ENCODE results near the gene TPX2.

TPX2 gene

DNA sequence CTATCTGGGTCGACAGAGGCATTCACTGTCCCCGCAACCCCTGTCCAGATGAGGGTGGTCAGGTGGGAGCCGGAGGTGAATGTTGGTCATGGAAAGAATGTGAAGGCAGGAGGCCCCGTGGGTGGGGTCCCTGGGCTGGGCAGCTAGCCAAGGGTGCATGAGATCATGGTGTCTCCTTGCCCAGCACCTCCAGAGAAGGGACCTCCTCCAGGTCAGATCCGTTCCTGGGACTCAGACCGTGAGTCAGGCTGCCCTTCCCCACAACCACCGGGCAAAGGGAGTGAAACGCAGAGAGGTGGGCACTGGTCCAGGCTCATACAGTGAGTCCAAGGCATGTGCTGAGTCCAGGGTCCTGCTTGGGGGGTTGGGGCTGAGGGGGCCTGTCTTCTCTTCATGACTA, 102.8 kb downstream of the TPX2 start:
- no peak overlapping the region for H3K27ac ChIP-seq (ENCODE audit: low read length)
- H3K36me3 ChIP-seq (ENCODE audit: control insufficient read depth in 1 of 2, insufficient read depth in 2 of 2, low read length in 2 of 2): no peaks in the 10 kb centered on the region
- no peak overlapping the region for H3K4me3 ChIP-seq (ENCODE audit: low read depth in 1 of 2, low read length in 2 of 2)
- peaks cover 0 to 16% of the 10 kb centered on the region in 2 donors for H3K4me1 ChIP-seq (ENCODE audit: control insufficient read depth in 1 of 2, insufficient read depth in 2 of 2, low read length in 2 of 2)
- H3K9me3 ChIP-seq (ENCODE audit: control insufficient read depth in 1 of 2, low read length in 2 of 2): no peaks in the 10 kb centered on the region
- H3K27me3 ChIP-seq (ENCODE audit: low read depth, low read length): no peaks in the 10 kb centered on the region

DNA sequence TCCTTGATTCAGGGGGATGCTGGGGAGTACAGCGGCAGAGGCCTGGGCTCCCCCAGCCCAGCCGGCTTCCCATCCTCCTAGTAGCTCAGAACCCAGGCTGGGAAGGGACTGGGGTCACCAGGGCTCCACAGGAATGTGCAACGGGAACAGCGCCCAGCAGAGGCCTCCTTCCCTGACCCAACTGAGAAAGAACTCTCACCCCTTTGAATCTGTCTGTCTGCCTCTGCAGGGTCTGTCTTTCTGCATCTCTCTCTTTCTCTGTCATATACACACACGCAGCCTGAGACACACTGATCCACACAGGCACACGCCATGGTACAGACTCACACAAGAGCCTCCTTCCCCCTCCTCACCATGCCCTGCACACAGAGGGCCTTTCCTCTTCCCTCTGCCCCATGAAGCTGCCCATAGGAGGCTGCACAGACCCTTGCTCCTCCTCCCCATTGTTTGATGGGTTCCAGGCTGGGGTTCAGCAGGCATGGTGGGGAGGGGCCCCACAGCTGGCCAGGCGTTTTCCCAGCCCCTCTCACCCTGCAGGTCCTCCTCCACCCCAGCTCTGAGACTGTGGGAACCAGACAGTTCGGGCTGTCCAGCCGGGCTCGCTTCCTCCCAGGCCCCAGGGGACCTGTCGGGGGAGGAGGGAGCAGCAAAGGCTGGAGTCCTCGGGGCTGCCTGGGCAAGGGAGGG, 103.5 kb downstream of the TPX2 start:
- Histone ChIP-seq H3K4me3 (ENCODE audit: low read depth in 1 of 2, low read length in 2 of 2) (no peak overlapping the region), H3K27ac (ENCODE audit: low read length) (no peak overlapping the region)

DNA sequence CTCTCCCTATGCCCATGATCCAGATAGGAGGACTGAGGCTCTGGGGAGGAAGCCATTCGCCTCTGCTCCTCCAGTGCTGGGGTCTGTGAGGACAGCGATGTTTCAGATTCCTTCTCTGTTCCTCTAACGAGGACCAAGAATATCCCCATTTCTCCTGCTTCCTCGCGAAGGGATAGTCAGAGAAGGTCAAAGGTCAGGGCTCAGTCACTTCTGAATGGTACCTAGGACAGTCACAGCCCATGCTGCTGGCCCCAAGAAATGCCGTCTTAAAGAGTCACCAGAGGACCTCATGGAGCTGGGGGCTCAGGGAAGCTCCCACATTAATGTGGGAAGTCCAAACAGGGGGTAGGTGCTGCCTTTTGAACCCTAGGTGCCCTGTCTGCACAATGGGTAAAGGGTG, 104.2 kb downstream of the TPX2 start:
- H3K27ac ChIP-seq (ENCODE audit: low read length): no peak overlapping the region
- H3K4me3 ChIP-seq (ENCODE audit: low read depth in 1 of 2, low read length in 2 of 2): no peak overlapping the region
- H3K27me3 ChIP-seq (ENCODE audit: low read depth, low read length): no peaks in the 10 kb centered on the region
- no peaks in the 10 kb centered on the region for H3K36me3 ChIP-seq (ENCODE audit: control insufficient read depth in 1 of 2, insufficient read depth in 2 of 2, low read length in 2 of 2)
- no peaks in the 10 kb centered on the region for H3K9me3 ChIP-seq (ENCODE audit: control insufficient read depth in 1 of 2, low read length in 2 of 2)
- H3K4me1 ChIP-seq (ENCODE audit: control insufficient read depth in 1 of 2, insufficient read depth in 2 of 2, low read length in 2 of 2): peaks cover 0 to 11% of the 10 kb centered on the region in 2 donors

More for the DNA sequence above, 103.5 kb downstream of the TPX2 start:
- no peaks in the 10 kb centered on the region for H3K36me3 ChIP-seq (ENCODE audit: control insufficient read depth in 1 of 2, insufficient read depth in 2 of 2, low read length in 2 of 2)
- peaks cover 0 to 11% of the 10 kb centered on the region in 2 donors for H3K4me1 ChIP-seq (ENCODE audit: control insufficient read depth in 1 of 2, insufficient read depth in 2 of 2, low read length in 2 of 2)
- H3K9me3 ChIP-seq (ENCODE audit: control insufficient read depth in 1 of 2, low read length in 2 of 2): no peaks in the 10 kb centered on the region
- no peaks in the 10 kb centered on the region for H3K27me3 ChIP-seq (ENCODE audit: low read depth, low read length)

DNA sequence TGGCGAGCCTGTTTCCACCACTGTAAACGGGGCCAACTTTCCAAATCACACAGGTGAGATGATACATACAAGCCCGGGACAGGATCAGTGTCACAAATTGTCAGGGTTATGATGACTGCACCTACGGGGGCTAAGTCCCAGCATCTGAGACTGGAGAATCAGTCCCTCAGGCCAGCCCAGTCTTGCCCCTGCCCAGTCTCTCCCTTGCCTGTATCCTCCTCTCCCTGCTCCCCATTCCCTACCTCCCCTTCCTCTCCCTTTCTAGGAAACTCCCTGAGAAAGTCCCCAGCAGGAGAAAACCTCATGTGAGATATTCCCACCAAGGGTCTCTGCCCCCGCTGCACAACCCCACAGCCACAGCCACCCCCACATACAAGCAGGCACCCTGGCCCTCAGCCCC, 104.8 kb downstream of the TPX2 start:
- H3K27ac ChIP-seq (ENCODE audit: low read length): no peak overlapping the region
- H3K36me3 ChIP-seq (ENCODE audit: control insufficient read depth in 1 of 2, insufficient read depth in 2 of 2, low read length in 2 of 2): no peaks in the 10 kb centered on the region
- H3K9me3 ChIP-seq (ENCODE audit: control insufficient read depth in 1 of 2, low read length in 2 of 2): no peaks in the 10 kb centered on the region
- no peak overlapping the region for H3K4me3 ChIP-seq (ENCODE audit: low read depth in 1 of 2, low read length in 2 of 2)
- peaks cover under 1% of the 10 kb centered on the region for H3K27me3 ChIP-seq (ENCODE audit: low read depth, low read length)
- peaks cover 0 to 11% of the 10 kb centered on the region in 2 donors for H3K4me1 ChIP-seq (ENCODE audit: control insufficient read depth in 1 of 2, insufficient read depth in 2 of 2, low read length in 2 of 2)

DNA sequence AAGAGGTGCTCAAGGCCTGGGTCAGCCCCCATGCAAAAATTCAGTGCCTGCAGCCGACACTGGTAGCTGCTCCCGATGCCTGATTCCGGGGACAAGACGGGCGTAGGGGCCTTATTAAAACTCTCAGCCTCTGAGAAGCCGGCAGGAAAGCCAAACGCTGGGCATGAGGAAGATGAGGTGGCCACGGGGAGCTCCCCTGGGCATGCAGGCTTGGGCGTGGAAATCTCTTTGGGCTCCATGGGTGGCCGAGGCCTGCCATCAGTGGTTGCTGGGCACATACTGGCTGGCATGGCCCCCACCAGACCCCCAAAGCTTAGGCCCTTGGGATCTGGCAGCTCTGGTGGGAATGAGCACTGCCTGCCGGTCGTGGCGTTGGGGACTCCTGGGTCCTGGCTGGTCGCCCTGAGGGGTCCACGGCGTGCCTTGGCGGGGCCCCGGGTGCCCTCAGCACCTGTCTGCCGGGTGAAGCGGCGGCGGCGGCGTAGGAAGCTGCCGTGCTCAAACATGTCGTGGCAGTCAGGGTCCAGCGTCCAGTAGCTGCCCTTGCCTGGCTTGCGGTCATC, 105.7 kb downstream of the TPX2 start:
- Histone ChIP-seq H3K36me3 (ENCODE audit: control insufficient read depth in 1 of 2, insufficient read depth in 2 of 2, low read length in 2 of 2) (no peaks in the 10 kb centered on the region), H3K27me3 (ENCODE audit: low read depth, low read length) (peaks cover 7% of the 10 kb centered on the region), H3K4me1 (ENCODE audit: control insufficient read depth in 1 of 2, insufficient read depth in 2 of 2, low read length in 2 of 2) (peaks cover 0 to 11% of the 10 kb centered on the region in 2 donors), H3K9me3 (ENCODE audit: control insufficient read depth in 1 of 2, low read length in 2 of 2) (no peaks in the 10 kb centered on the region), H3K27ac (ENCODE audit: low read length) (no peak overlapping the region), H3K4me3 (ENCODE audit: low read depth in 1 of 2, low read length in 2 of 2) (no peak overlapping the region)

DNA sequence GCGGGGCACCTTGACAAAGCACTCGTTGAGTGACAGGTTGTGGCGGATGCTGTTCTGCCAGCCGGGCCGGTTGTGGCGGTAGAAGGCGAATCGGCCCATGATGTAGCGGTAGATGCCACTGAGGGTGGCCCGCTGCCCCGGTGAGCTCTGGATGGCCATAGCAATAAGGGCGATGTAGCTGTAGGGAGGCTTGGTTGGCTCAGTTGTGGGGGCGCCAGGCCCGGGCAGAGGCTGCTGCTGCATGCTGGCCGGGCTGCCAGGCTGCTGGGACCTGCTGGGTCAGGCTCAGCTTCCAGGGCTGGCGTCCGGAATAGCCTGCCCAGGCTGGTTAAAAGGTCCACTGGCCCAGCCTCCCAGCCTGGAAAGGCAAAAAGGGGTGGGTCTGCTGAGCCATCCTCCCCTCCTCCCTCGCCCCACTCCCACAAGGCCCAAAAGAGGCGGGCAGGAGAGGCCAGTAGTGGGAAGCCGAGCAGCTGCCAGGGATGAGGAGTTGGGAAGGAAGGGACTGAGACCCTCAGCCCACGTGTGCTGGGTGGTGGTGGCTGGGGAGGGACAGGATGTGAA, 106.3 kb downstream of the TPX2 start, which contains the start of gene FOXS1:
Gene FOXS1, minus strand, starts transcription at position 305 of the 564 bp plus-strand sequence. Its CDS starts 62 bp downstream, at position 243.
- no peak within 1 kb of the TSS for H3K4me3 ChIP-seq (ENCODE audit: low read depth in 1 of 2, low read length in 2 of 2)

DNA sequence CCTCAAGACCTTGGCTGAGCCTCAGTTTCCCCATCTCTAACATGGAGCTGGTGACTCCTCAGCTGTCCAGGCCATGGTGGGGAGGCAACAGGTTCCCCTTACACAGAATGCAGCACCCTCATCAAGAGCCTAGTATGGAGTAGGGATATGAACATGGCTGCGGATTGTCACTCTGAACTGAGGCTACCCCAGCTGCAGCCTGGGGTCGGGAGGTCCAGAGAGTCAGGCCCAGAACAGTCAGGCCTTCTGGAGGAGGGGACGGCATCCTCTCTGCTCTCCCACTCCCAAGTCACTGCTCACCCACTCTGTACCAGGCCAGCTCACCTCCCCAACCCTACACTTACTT, 107.7 kb downstream of the TPX2 start:
- H3K4me3 ChIP-seq (ENCODE audit: low read depth in 1 of 2, low read length in 2 of 2): no peak overlapping the region
- H3K27me3 ChIP-seq (ENCODE audit: low read depth, low read length): peaks cover 11% of the 10 kb centered on the region
- H3K36me3 ChIP-seq (ENCODE audit: control insufficient read depth in 1 of 2, insufficient read depth in 2 of 2, low read length in 2 of 2): no peaks in the 10 kb centered on the region
- peaks cover 0 to 11% of the 10 kb centered on the region in 2 donors for H3K4me1 ChIP-seq (ENCODE audit: control insufficient read depth in 1 of 2, insufficient read depth in 2 of 2, low read length in 2 of 2)
- no peak overlapping the region for H3K27ac ChIP-seq (ENCODE audit: low read length)
- no peaks in the 10 kb centered on the region for H3K9me3 ChIP-seq (ENCODE audit: control insufficient read depth in 1 of 2, low read length in 2 of 2)

More for the DNA sequence above, 106.3 kb downstream of the TPX2 start, which contains the start of gene FOXS1:
- H3K36me3 ChIP-seq (ENCODE audit: control insufficient read depth in 1 of 2, insufficient read depth in 2 of 2, low read length in 2 of 2): no peaks in the 10 kb centered on the region
- H3K27ac ChIP-seq (ENCODE audit: low read length): no peak within 1 kb of the TSS
- H3K4me1 ChIP-seq (ENCODE audit: control insufficient read depth in 1 of 2, insufficient read depth in 2 of 2, low read length in 2 of 2): peaks cover 0 to 11% of the 10 kb centered on the region in 2 donors
- H3K9me3 ChIP-seq (ENCODE audit: control insufficient read depth in 1 of 2, low read length in 2 of 2): no peaks in the 10 kb centered on the region
- peaks cover 7% of the 10 kb centered on the region for H3K27me3 ChIP-seq (ENCODE audit: low read depth, low read length)

DNA sequence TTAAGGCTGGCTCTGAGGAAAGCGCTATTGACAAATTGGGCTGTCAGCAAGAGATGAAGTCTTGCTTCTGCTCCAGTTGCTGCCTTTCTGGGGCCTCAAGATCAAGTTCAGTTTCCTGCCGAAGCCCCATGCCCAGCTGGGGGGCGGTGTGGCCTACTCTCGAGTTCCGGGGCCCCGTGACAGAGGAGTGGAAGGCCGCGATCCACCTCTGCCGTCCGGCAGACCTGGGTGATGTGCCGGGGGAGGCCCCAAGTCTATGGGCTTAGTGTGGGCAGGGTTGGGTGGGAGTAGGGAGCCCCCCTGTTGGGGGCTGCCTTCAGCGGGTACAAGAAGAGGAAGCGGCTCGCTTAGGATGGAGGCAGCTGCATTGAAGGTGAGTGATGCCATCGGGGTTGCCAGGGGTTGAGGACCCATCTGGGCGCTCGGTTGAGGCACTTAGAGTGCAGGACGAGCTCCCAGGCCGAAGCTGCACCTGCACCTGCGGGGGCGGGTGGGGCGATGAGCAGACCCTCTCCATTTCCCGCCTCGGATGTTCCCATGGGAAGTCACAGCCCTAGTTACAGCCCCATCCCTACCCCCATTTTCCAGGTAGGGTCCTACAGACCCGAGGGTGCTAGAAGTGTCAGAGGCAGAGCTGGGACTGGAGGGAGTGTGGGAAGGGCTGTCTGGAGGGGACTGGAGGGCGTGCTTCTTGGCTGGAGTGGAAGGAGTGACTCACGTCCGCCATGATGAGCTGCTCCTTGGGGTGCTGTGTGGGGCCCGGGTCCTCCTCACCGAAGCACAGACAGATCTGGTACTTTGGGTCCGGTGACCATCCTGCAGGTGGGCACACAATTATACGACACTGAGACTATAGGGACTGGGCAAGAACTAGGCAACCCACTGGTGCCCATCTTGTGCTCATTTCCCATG, 109.3 kb downstream of the TPX2 start:
- Histone ChIP-seq H3K27me3 (ENCODE audit: low read depth, low read length) (peaks cover 14% of the 10 kb centered on the region), H3K4me1 (ENCODE audit: control insufficient read depth in 1 of 2, insufficient read depth in 2 of 2, low read length in 2 of 2) (no peaks in the 10 kb centered on the region), H3K9me3 (ENCODE audit: control insufficient read depth in 1 of 2, low read length in 2 of 2) (no peaks in the 10 kb centered on the region), H3K27ac (ENCODE audit: low read length) (no peak overlapping the region), H3K36me3 (ENCODE audit: control insufficient read depth in 1 of 2, insufficient read depth in 2 of 2, low read length in 2 of 2) (no peaks in the 10 kb centered on the region), H3K4me3 (ENCODE audit: low read depth in 1 of 2, low read length in 2 of 2) (no peak overlapping the region)

DNA sequence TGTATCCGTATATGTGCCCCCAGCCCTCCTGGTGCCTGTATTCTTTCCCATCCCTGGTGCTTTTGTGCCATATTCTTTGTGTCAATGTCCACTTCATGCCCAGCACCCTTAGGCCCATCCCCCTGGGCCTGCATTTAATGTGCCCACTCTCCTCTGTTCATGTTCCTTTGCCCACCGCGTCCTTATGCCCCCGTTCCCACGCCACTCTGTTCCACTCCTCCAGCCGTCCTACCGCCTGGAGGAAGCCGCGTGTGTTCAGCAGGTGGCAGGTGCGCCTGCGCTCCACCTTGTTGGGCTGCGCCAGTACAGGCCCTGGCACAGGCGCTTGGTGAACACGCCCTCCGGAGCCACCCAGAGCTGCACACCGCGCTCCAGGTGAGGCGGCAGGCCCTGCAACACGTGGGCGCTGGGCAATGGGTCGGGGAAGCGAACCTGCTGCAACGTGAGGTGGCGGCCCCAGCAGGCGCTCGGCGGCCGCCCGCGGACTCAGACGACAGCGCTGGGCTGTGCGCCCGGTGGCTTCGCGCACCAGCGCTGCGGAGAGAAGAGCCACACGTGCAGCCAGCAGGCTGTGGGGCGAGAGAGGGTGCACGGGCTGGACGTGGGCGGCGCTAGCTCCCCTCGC, 110.3 kb downstream of the TPX2 start:
- no peak overlapping the region for H3K4me3 ChIP-seq (ENCODE audit: low read depth in 1 of 2, low read length in 2 of 2)
- no peaks in the 10 kb centered on the region for H3K4me1 ChIP-seq (ENCODE audit: control insufficient read depth in 1 of 2, insufficient read depth in 2 of 2, low read length in 2 of 2)
- peaks cover 14% of the 10 kb centered on the region for H3K27me3 ChIP-seq (ENCODE audit: low read depth, low read length)

More for the DNA sequence above, 110.3 kb downstream of the TPX2 start:
- H3K36me3 ChIP-seq (ENCODE audit: control insufficient read depth in 1 of 2, insufficient read depth in 2 of 2, low read length in 2 of 2): no peaks in the 10 kb centered on the region
- no peaks in the 10 kb centered on the region for H3K9me3 ChIP-seq (ENCODE audit: control insufficient read depth in 1 of 2, low read length in 2 of 2)
- H3K27ac ChIP-seq (ENCODE audit: low read length): no peak overlapping the region

Data from muscle layer of duodenum (tissue), 2 donors.